WTC11 (cell line): Measurements from ENCODE around the gene VPS18. TPM values are rescaled to one million over a fixed set of nuclear protein-coding genes. Genes with fewer than 3 reads are reported as not detected.

Source experiments
- ATAC-seq: fragments of 200-7000 bp; cut with Tn5 transposase; 2 replicates; pipeline ENCODE4 v1.10.0; 2021; ENCODE audit warnings: mild to moderate bottlenecking, moderate library complexity
- CTCF ChIA-PET: fragments of 300-600 bp; sonication (Branson Sonifier 250); formaldehyde crosslinking; loops from one replicate; lab custom pipeline; 2021; ENCODE audit warnings: antibody characterized with exemption; lab: Charles Lee
- POLR2A ChIA-PET: fragments of 350-600 bp; sonication (Branson Sonifier 250); formaldehyde crosslinking; loops from one replicate; lab custom pipeline; 2021; ENCODE audit warnings: antibody characterized with exemption; lab: Charles Lee
- DNase-seq: peaks from one replicate; pipeline ENCODE4 v3.0.0; 2021; ENCODE audit warnings: low spot score
- H3K27ac Mint-ChIP-seq: 2 replicates; pipeline ENCODE4 v1.8.0; 2021; ENCODE audit warnings: mixed read lengths
- H3K27me3 Mint-ChIP-seq: 2 replicates; pipeline ENCODE4 v1.8.0; 2021; ENCODE audit warnings: low read depth, mild to moderate bottlenecking, moderate library complexity, mixed read lengths
- H3K36me3 Mint-ChIP-seq: 2 replicates; pipeline ENCODE4 v1.8.0; 2021; ENCODE audit warnings: mixed read lengths
- H3K4me1 Mint-ChIP-seq: 2 replicates; pipeline ENCODE4 v1.8.0; 2022; ENCODE audit warnings: mixed read lengths
- H3K4me3 Mint-ChIP-seq: 2 replicates; pipeline ENCODE4 v1.8.0; 2021; ENCODE audit warnings: mild to moderate bottlenecking, moderate library complexity, mixed read lengths
- H3K9me3 Mint-ChIP-seq: 2 replicates; pipeline ENCODE4 v1.8.0; 2021; ENCODE audit warnings: mixed read lengths
- CREB1 ChIP-seq: sonication (generic); formaldehyde crosslinking; IDR thresholded peaks from 2 replicates; pipeline ENCODE4 v1.8.0; 2023; ENCODE audit warnings: mild to moderate bottlenecking, missing genetic modification reagents
- CTCF ChIP-seq: fragments of 200-600 bp; IDR thresholded peaks from 2 replicates; pipeline ENCODE4 v1.8.0; 2022; ENCODE audit warnings: antibody characterized with exemption
- E2F1 ChIP-seq: sonication (generic); formaldehyde crosslinking; IDR thresholded peaks from 2 replicates; pipeline ENCODE4 v1.8.0; 2022; ENCODE audit warnings: mild to moderate bottlenecking, missing genetic modification reagents
- EMX1 ChIP-seq: fragments of 250-450 bp; sonication (Bioruptor Pico); IDR thresholded peaks from 2 replicates; pipeline ENCODE4 v1.8.0; 2021; ENCODE audit warnings: mild to moderate bottlenecking
- GRHL2 ChIP-seq: fragments of 250-450 bp; sonication (Bioruptor Pico); IDR thresholded peaks from 2 replicates; pipeline ENCODE4 v1.8.0; 2022; ENCODE audit warnings: mild to moderate bottlenecking, moderate library complexity; ENCODE audit not compliant: insufficient replicate concordance, severe bottlenecking
- PREB ChIP-seq: sonication (generic); formaldehyde crosslinking; IDR thresholded peaks from 2 replicates; pipeline ENCODE4 v1.8.1; 2022; ENCODE audit warnings: mild to moderate bottlenecking, missing genetic modification reagents, moderate library complexity, borderline replicate concordance
- SP1 ChIP-seq: sonication (generic); formaldehyde crosslinking; conservative IDR thresholded peaks from 2 replicates; pipeline ENCODE4 v1.8.1; 2022; ENCODE audit warnings: missing genetic modification reagents
- TCF7 ChIP-seq: sonication (generic); formaldehyde crosslinking; IDR thresholded peaks from 2 replicates; pipeline ENCODE4 v1.8.0; 2022; ENCODE audit warnings: mild to moderate bottlenecking, low read depth, missing genetic modification reagents, moderate library complexity
- ZNF232 ChIP-seq: sonication (generic); formaldehyde crosslinking; IDR thresholded peaks from 2 replicates; pipeline ENCODE4 v1.8.0; 2022; ENCODE audit warnings: mild to moderate bottlenecking, missing genetic modification reagents
- ZNF416 ChIP-seq: fragments of 250-450 bp; sonication (Bioruptor Pico); IDR thresholded peaks from 2 replicates; pipeline ENCODE4 v1.9.0; 2021; ENCODE audit warnings: mild to moderate bottlenecking, inconsistent platforms
- ZNF532 ChIP-seq: fragments of 250-450 bp; sonication (Bioruptor Pico); IDR thresholded peaks from 2 replicates; pipeline ENCODE4 v1.9.0; 2021; ENCODE audit warnings: mild to moderate bottlenecking, borderline replicate concordance
- total RNA-seq: library from RNA; stranded (reverse); gene quantifications from 3 replicates; pipeline ENCODE4 v1.2.3, GENCODE V29; 2021
- TF ChIP-seq, protein P1 (sequence below): sonication (generic); formaldehyde crosslinking; IDR thresholded peaks from 2 replicates; pipeline ENCODE4 v1.8.0; 2022; ENCODE audit warnings: mild to moderate bottlenecking, missing genetic modification reagents
- TF ChIP-seq, protein P2 (sequence below): fragments of 250-450 bp; sonication (Bioruptor Pico); IDR thresholded peaks from 2 replicates; pipeline ENCODE4 v2.1.2; 2022; ENCODE audit warnings: mild to moderate bottlenecking, moderate library complexity
- TF ChIP-seq, protein P3 (sequence below): fragments of 250-450 bp; sonication (Bioruptor Pico); conservative IDR thresholded peaks from 2 replicates; pipeline ENCODE4 v1.9.0; 2021; ENCODE audit warnings: mild to moderate bottlenecking

VPS18 gene
- total RNA-seq, 1 experiment from 2014 or later, result 27.3 TPM

DNA sequence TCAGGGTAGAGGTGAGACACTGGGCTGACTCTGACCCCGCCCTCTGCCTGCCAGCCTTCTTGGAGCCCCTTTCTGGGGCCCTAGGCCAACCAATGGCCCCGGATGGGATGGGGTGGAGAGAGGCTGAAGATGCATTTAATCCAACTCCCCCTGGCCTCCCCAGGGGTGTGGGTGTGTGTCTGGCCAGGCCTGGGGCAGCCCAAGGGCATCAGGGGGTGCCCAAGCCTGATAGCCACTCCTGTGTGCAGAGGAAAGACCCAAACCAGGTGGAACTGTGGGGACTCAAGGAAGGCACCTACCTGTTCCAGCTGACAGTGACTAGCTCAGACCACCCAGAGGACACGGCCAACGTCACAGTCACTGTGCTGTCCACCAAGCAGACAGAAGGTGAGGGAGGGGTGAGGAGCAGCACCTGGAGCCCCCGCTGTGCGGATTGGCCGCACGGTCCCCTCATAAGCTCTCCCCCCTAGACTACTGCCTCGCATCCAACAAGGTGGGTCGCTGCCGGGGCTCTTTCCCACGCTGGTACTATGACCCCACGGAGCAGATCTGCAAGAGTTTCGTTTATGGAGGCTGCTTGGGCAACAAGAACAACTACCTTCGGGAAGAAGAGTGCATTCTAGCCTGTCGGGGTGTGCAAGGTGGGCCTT, 40.9 kb upstream of the VPS18 start (continued):
- TF ChIP-seq, protein P1, sequence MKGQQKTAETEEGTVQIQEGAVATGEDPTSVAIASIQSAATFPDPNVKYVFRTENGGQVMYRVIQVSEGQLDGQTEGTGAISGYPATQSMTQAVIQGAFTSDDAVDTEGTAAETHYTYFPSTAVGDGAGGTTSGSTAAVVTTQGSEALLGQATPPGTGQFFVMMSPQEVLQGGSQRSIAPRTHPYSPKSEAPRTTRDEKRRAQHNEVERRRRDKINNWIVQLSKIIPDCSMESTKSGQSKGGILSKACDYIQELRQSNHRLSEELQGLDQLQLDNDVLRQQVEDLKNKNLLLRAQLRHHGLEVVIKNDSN (CRISPR knock-in tag), result no peak
- TF ChIP-seq EMX1 (CRISPR knock-in tag), result no peak

DNA sequence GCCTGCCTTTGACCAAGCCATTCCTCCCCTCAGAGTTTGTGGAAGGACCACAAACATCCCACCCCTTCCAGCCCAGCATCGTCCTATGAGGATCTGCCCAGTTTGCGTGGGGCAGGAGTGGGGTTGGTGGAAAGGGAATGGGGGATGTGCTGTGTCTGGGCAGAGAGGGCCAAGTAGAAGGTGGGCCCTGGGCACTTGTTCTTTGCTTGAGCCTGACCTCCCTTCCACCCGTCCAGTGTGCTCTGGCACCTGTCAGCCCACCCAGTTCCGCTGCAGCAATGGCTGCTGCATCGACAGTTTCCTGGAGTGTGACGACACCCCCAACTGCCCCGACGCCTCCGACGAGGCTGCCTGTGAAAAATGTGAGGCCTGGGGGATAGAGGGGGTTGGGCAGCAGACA, 40.1 kb upstream of the VPS18 start:
- Mint-ChIP-seq H3K4me1 (peaks cover 17% of the 10 kb centered on the region), H3K4me3 (no peak overlapping the region), H3K27ac (no peak overlapping the region), H3K27me3 (no peaks in the 10 kb centered on the region), H3K9me3 (no peaks in the 10 kb centered on the region), H3K36me3 (peaks cover 49% of the 10 kb centered on the region)
- DNase-seq (no peak), ATAC-seq (no peak)
- ChIA-PET POLR2A (no interaction called here), CTCF (interaction anchor here (1.6 to 10.0 kb wide), 2 partner anchors 35 to 42 kb away, joined by 3 to 500 read pairs; partner anchors contain the start of gene VPS18)
- TF ChIP-seq CREB1 (CRISPR knock-in tag) (no peak), ZNF532 (no peak), ZNF232 (no peak), PREB (CRISPR knock-in tag) (no peak), E2F1 (CRISPR knock-in tag) (no peak), TCF7 (CRISPR knock-in tag) (no peak), SP1 (no peak), ZNF416 (no peak), GRHL2 (CRISPR knock-in tag) (no peak), CTCF (no peak)
- TF ChIP-seq, protein P2, sequence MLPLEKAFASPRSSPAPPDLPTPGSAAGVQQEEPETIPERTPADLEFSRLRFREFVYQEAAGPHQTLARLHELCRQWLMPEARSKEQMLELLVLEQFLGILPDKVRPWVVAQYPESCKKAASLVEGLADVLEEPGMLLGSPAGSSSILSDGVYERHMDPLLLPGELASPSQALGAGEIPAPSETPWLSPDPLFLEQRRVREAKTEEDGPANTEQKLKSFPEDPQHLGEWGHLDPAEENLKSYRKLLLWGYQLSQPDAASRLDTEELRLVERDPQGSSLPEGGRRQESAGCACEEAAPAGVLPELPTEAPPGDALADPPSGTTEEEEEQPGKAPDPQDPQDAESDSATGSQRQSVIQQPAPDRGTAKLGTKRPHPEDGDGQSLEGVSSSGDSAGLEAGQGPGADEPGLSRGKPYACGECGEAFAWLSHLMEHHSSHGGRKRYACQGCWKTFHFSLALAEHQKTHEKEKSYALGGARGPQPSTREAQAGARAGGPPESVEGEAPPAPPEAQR (CRISPR knock-in tag), result no peak
- TF ChIP-seq, protein P3, sequence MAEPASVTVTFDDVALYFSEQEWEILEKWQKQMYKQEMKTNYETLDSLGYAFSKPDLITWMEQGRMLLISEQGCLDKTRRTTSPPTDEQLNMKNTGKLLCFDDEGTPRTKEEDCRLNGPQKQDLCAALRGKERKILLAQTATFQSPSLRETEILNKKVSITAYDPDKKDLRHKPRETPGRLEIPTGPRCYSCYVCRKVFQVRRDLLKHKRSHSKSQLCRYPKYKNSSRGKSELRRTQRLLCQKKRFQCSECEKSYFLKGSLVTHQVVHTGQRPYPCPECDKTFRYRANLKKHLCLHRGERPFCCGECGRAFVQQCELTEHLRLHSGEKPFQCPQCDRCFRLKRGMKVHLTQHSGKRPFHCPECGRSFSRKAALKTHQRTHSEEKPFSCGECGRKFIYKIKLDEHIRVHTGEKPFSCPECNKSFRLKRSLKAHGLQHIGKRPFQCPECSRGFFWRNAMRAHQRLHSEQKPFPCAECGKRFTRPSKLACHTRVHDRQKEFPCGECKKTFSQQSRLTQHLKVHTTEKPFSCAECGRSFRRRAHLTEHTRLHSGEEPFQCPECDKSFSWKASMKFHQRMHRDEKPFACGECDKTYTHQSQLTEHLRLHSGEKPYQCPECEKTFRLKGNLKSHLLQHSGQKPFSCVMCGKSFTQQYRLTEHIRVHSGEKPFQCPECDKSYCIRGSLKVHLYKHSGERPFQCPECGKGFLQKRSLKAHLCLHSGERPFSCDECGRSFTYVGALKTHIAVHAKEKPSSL (CRISPR knock-in tag), result no peak
